GM18868 (cell line): ENCODE data around the gene ANKRD33B.
"Not testable (repeated sequence)": the region's sequence is repeated elsewhere in the genome, so short reads cannot be mapped to it uniquely, and the experiment has no call there.

Experiments used
- ATAC-seq: cut with Tn5 transposase; IDR thresholded peaks from one replicate; pipeline ENCODE4 v1.9.1; 2021; ENCODE audit warnings: mild to moderate bottlenecking, moderate library complexity; ENCODE audit not compliant: unreplicated experiment

Gene ANKRD33B

DNA sequence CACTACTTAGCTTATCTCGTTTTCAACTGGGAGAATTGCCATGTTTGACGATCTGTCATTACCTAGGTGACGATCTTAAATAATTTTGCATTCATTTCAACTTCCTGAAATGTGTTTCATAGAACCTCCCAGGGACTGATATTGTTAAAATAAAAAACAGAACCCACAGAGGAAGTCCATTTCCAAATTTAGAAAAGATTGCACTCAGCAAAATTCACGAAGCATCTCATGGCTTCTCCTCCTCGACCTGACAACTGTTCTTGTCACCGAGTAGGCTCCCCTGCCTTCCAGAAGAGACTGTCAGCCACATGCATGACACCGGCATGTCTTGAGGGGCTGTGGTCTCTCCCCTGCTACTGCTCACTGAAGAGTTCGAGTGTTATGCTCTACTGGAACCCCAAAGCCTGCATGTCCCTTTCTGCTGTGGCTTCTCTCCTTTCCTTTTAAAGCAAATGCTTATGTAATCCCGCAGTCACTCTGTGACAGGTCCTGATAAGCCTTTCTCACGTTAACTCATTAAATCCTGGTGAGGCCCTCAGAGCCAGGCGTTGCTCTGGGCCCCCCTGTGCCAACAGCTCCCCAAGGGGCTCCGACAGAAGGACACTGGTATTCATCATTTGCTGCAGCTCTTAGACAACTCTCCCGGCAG, 26.8 kb upstream of the ANKRD33B start:
- no peak for ATAC-seq

DNA sequence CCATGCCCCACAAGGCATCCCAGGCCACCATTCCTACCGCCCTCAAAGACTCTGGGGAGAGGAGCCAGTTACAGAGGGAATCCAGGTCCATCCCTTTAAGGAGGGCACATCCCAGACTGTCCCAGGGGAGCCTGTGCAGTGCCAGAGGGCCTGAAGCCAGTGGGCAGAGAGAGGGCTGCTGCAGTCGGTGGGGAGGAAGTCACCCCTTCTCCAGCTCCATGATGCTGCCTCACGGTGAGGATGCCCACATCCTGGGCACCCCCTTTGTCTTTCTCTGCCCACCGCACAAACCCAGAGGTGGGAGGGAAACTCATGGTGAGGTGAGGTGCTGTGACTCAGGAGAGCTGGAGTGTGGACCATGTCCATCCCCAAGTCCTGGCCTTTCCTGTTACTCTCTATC, 26.2 kb upstream of the ANKRD33B start:
- no peak for ATAC-seq

DNA sequence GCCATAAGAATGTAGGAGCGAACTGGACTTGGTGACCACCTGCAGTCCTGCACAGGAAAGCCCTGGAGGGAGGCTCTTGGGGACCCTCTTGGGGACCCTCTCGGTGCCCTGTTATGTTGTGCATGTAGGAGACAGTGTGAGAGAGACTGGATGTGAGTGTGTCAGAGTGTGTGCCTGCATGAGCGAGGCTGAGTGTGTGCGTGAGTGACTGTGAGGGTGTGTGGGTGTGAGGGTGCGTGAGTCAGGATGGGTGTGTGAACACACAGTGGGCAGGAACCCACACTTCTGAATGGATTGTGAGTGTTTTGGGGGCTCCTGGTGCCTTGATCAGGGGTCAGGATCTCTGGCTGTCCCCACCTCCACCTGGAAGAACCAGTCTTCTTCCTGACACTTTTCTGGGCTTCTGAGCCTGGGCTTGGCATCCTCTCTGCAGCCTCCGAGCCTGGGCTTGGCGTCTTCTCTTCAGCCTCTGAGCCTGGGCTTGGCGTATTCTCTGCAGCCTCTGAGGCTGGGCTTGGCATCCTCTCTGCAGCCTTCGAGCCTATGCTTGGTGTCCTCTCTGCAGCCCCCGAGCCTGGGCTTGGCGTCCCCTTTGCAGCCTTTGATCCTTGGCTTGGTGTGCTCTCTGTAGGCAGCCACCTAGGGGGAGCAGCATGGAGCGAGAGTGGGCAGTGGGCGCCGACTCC, 25.6 kb upstream of the ANKRD33B start:
- no peak for ATAC-seq

DNA sequence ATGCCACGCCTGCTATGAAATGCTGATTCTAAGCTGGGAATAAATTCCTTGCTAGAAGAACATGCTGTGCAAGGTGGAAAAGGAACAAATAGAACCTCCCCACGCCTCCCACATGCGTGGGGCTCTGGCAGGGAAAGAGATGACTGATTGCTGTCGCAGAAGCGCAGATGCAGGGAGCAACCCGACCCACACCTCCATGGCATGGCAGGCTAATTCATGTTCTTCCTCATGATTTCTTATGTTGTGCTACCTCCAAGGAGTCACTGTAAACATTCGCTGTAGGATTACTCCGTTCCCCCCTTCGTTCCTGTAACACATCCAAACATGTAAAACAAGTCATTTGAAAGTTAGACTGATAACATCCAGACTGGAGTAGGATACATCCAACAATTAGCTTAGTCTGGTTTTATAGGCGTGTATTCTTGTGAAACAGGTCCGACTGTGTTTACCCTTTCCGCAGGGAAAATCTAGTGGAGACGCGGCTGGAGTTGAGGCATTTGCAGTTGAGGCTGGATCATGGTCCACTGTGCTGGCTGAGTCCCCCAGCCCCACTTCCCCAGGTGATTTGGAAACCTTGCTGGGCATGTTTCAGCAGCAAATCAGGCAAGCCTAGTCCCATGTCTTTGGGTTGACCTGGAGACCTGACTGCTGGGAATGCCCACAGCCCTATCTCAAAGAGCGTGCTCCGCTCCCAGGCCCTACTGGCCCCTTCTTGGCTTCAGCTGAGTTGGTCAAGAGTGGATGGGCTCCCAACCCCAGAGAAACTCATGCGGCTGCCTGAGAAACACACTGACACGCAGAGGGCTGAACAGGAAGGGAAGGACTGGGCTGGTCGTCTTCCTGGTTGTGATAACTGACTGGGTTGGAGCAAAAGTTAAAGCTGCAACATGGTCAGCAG, 24.8 kb upstream of the ANKRD33B start:
- no peak for ATAC-seq

DNA sequence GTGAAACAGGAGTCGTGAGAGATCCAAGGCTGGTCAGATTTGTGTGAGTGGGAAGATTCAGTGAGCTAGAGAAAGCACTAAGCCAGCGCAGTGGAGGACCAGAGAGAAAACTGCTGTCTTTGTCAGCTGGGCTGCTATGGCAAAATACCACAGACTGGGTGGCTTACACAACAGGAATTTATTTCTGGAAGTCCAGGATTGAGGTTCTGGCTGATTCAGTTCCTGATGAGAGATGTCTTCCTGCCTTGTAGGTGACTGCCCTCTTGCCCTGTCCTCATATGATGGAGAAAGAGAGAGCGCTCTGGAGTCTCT, 24.2 kb upstream of the ANKRD33B start:
- no peak for ATAC-seq

DNA sequence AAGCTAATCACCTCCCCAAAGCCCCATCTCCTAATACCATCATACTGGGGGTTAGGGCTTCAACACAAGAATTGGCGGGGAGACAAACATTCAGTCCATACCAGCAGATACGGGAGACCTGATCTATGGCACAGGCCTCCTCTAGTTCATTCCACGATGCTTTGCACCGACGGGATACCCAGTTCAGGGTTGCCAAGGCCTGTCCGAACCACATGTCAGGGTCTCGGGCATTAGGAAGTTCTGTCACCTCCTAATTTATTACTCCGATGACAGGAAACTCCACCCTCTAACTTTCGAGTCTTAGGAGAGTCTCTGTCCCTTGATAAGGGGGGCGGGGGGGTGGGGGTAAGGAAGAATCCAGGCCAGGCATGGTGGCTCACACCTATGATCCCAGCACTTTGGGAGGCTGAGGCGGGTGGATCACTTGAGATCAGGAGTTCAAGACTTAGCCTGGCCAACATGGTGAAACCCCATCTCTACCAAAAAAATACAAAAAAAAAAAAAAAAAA, 23.8 kb upstream of the ANKRD33B start:
- ATAC-seq: no peak

DNA sequence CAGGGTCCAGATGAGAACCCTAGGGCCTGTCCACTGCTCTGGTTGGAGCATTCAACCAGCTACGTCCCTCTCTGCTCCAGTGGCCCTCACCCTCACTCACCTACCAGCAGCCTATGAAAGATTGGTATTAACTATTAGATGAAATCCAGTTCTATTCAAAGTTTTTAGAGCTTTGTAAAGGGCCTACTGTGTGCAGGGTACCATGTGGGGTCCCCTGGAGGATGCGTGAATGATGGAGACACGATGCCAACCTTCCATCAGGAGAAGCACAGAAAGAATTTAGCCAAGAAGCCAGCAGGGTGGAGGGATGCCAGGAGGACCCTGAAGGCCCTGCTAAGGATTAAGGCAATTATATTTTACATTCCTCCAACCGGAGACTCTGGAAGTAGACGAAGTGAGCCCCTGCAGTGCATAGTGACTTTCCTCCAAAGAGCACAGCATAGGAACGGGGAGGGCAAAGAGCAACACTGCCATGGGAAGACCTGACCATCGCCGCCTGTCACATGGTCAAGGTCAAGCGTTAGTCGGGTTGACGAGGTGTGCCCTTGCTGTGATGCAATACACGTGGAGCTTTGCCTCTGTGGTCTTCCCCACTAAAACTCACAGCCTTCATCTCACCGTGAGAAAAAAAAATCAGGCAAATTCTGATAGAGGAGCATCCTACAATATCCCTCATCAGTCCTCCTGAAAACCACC, 22.8 kb upstream of the ANKRD33B start:
- ATAC-seq: no peak

DNA sequence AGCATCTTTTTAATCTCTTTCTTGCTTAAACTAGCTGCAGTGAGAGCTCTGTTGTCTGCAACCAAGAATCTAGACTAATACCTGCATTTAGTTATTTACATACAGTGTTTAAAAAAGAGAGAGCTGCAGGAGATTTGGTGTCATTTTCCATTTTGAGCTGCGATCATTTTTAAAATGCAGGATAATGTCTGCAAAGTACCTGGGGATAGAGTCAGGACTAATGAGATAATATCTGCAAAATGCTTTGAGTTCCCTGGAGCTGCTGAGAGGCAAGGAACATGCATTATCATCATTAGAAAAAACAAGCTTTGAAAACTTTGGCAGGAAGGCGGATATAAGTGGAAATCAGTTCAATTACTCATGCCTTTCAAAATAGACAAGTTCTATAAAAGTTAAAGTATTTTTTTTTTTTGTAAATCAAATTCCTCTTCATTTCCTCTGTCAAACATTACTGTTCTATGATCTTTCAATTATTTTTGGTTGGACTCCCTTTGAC, 21.8 kb upstream of the ANKRD33B start:
- no peak for ATAC-seq

DNA sequence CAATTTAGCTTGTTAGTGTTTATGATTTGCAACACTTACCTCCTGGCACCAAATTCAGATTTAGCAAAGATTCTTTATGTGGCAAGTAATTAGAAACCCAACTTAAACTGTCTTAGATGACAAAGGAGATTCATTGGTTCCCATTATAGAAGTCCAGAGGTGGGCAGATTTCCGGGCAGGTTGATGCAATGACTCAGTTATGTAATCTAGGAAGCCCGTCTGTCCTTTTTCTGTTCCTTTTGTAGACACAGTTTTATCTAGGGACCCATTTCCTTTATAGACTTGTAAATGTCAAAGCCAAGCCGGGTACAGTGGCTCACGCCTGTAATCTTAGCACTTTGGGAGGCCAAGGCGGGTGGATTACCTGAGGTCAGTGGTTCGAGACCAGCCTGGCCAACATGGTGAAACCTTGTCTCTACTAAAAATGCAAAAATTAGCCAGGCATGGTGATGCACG, 20.3 kb upstream of the ANKRD33B start:
- no peak for ATAC-seq

DNA sequence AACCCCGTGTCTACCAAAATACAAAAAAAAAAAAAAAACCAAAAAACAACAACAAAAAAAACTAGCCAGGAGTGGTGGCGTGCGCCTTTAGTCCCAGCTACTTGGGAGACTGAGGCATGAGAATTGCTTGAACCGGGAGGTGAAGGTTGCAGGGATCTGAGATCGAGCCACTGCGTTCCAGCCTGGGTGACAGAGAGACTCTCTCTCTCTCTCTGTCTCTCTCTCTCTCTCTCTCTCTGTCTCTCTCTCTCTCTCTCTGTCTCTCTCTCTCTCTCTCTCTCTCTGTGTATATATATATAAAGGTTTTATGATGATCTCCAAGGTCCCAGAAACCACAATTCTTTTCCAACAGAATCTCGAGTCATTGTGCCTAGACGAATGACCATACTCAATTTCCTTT, 18.8 kb upstream of the ANKRD33B start:
- no peak for ATAC-seq

DNA sequence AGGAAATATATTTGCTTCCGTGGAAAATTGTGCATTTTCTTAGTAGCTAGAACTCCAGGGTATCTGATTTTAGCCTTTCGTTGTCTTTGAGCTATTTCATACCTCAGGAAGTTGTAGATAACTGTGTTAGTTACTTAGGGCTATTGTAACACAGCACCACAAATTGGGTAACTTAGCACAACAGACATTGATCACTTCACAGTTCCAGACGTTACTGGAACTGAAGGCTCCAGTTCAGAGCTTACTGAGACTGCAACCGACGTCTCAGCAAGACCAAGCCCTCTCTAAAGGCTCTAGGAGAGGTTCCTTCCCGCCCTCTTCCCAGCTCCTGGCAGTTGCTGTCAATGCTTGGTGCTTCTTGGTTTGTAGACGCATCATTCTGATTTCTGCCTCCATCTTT, 17.7 kb upstream of the ANKRD33B start:
- no peak for ATAC-seq

DNA sequence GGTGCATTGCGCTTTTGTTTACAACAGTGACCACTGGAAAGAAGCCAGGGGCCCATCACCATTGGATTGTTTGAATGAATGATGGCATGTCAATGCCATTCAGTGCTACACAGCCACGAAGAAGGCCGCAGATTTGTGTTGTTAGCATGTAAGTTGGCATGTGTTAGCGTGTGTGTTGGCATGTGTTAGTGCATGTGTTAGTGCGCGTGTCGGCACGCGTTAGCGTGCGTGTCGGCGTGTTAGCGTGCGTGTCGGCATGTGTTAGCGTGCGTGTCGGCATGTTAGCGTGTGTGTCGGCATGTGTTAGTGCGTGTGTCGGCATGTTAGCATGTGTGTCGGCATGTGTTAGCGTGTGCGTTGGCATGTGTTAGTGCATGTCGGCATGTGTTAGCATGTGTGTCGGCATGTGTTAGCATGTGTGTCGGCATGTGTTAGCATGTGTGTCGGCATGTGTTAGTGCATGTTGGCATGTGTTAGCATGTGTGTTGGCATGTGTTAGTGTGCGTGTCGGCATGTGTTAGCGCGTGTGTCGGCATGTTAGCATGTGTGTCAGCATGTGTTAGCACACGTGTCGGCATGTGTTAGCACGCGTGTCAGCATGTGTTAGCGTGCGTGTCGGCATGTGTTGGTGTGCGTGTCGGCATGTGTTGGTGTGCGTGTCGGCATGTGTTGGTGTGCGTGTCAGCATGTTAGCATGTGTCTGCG, 15.3 kb upstream of the ANKRD33B start:
- no peak for ATAC-seq

DNA sequence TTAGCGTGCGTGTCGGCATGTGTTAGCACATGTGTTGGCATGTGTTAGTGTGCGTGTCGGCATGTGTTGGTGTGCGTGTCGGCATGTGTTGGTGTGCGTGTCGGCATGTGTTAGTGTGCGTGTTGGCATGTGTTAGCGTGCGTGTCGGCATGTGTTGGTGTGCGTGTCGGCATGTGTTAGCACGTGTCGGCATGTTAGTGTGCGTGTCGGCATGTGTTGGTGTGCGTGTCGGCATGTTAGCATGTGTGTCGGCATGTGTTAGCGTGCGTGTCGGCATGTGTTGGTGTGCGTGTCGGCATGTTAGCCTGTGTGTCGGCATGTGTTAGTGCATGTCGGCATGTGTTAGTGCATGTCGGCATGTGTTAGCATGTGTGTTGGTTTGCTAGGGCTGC, 14.8 kb upstream of the ANKRD33B start:
- ATAC-seq: not testable (repeated sequence)

DNA sequence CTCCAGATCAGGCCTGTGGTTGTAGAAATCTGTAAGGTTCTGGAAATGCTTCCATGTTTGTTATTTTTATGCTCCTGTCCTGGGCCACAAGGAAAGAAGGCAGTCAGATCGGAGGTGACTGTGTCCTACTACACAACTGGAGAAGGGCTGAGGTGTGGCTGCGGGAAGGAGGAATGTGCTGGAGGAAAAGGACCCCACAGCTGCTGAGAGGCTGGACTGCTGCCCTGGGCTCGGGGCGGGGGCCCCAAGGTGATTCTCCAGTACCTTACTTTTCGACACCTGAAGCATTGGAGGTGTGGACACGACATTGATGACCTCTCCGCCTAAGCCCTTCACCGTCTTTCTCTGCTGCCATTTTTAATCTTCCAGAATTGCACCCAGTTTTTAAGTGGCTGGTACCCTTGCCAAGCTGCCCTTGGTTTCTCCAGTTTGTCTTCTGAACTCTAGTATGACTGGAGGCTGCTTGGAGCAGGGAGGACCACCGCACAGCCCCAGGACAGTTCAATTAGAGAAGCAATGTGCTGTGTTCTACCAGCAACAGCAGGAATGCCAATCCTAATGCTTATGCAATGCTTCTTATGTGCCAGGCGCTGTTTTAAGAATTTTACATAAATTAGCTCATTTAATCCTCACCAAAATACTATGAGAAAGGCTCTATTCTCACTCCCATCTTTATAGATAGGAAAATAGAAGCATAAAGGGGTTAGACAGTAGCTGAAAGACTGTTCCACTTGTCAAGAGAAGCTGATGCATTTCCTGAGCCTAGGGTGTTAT, 13.5 kb upstream of the ANKRD33B start:
- ATAC-seq: no peak

DNA sequence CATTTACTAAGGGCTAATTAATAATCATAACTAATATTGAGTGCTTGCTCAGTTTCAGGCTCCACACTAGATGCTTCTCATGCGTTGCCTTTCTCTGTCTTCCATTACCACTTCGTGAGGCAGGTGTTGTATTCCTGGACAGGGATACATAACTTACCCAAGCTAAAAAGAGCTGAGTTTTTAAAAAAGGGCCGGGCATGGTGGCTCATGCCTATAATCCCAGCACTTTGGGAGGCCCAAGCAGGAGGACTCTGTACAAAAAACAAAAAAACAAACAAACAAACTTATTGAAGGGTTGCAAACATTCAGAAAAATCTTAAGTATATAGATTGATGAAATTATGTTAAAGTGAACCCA, 12.1 kb upstream of the ANKRD33B start:
- ATAC-seq: no peak

DNA sequence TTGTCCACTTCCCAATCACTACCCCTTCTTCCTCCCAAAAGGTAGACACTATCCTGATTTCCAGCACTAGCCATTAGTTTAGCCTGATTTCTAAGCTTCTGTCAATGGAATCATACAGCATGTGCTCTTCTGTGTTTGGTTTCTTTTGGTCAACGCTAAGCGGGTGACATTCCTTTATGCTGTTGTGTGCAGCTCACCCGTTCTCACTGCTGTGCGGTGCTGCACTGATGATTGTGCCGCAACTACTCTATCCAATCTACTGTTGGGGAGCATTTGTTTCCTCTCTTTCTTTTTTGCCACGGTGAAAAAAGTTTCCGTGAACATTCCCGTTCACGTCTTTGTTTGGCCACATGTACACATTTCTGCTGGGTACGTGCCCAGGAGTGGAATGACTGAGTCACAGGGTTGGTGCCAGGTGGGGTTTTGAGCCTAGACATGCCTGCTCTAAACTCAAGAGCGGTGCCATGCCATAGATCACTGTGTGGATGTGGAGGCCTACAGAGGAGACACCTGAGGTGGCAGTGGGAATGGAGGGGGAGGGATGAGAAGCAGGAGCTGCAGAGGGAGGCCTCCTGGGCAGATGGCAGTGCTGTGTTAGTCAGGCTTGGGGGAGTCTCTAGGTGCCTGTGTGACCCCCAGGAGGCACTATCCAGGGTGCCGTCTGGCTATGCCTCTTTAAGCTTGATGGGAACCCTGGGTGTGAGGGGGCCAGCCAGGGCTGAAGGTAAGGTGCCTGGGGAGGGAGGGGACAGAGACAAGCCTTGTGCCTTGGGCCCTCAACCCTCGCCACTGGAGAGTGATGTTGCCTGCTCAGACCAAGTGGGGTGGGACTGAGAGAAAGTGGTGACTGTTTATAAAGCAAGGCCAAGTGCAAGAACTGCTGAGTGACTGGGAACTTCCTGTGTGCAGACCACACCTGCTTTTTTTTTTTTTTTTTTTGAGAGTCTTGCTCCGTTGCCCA, 11.4 kb upstream of the ANKRD33B start:
- peak; percentile 83 for ATAC-seq

DNA sequence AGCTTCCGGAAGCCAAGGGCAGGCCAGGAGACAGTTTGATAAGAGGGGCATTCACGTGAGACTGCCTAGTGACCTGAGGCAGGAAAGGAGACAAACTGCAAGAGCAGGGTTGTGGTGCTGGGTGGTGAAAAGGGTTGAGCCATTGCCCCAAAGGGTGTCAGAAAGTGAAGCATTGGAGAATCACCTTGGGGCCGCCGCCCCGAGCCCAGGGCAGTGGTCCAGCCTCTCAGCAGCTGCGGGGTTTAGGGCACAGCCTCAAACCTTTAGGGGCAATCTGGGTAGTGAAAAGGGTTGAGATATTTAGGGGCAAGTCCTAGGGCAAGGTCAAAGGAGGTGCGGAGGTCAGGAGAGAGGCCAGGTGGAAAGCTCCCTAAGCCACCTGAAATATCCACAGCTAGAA, 10.4 kb upstream of the ANKRD33B start:
- ATAC-seq: no peak

DNA sequence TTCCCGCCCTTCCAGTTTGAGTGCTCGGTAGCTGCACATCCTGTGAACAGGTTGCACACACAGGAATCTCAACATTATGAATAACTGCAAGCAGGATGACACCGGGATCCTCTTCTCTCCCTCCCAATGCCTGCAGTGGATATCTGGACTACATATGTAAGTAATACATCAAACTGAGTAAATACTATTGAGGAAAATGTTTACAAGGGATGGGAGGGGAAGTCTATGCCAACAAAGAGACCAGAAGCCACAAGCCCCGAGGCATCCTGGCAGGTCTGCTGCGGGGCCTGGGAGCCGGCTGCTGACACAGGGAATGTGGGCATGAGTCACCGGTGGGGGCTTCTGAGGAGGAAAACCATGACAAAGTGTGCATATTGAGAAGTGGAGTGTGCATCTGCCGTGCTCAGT, 8.6 kb upstream of the ANKRD33B start:
- ATAC-seq: no peak
